DMS 273 (cell line): Measurements from ENCODE around the gene TMEM37.

Experiments
- DNase-seq: peaks from one replicate; lab custom pipeline; 2025; ENCODE audit not compliant: unreplicated experiment; lab: John Stamatoyannopoulos, UW

The TMEM37 gene

DNA sequence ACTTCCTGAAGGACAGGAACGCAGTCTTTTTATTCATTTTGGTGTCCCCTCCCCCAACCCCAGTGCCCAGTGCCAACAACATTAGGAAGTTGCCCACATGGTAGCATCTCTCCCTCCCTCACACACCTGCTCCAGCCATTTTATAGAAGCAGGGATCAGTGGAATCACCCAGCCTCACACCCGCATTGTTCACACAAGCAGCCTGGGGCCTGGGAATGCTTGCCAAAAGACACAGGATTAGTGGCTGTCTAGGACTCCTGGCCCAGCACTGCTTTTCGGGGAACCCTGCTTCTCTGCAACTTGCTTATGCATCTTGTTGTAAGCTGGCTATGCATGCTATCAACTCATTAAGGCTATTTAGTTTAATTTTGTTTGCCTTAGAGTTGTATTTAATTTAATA is 17.9 kb downstream of the TMEM37 start:
- peak; percentile 12 for DNase-seq

DNA sequence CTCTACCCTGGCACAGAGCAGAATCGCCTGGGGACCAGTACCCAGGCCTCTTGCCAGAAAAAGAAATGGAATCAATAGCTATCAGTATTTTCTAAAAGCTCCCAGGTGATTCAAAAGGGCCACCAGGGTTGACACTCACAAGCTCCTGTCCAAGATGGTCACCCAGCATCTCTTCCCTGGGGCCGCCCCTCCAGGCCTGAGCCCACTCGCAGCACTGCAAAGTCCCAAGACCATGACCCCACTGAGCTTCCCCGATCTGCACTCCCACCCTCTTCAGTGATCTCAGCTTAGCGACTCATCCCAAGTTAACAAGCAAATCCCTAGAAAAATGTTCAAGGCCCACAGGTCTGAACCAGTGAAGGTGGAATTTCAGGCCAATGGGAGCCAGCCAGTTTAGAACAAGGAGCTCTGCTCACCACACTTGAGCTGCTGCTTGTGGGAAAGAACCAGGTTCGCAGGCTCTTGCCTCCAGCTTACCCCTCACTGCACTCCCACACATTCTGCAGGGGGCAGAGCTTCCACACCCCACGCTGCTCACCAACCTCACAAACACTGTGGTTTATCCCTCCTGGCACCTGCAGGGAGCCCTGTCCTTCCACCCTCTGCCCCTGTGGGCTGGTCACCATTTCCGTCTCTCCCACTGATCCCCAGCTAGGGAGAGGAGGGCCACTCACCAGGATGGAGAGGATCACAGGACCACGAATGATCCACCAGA is 19.8 kb downstream of the TMEM37 start:
- no peak for DNase-seq

DNA sequence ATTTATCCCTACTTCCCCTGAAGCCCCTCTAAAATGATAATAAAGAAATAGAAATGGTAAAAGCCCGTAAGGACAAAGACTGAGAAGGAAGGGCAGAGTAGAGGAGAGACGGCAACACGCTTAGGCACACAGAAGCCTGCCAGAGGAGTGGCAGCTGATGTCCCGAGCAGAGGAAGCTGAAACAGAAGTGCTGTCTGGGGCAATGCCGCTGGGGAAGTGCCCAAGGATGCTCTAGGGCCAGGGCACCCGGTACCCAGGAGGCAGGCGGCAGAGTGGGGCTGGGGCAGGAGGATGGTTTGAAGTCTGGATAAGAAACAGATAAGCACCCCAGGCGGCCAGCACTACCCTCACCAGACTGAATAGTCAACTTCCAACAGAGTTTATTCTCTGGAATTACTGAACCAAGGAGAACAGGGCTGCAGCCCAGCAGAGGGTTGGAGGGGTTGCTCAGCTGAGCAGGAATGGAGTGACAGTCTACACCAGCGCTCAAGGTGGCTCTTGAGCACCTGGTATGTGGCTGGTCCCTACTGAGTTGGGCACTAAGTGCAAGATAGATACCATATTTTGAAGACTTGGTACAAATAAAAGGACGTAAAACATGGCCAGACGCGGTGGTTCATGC is 22.4 kb downstream of the TMEM37 start:
- DNase-seq, result no peak

DNA sequence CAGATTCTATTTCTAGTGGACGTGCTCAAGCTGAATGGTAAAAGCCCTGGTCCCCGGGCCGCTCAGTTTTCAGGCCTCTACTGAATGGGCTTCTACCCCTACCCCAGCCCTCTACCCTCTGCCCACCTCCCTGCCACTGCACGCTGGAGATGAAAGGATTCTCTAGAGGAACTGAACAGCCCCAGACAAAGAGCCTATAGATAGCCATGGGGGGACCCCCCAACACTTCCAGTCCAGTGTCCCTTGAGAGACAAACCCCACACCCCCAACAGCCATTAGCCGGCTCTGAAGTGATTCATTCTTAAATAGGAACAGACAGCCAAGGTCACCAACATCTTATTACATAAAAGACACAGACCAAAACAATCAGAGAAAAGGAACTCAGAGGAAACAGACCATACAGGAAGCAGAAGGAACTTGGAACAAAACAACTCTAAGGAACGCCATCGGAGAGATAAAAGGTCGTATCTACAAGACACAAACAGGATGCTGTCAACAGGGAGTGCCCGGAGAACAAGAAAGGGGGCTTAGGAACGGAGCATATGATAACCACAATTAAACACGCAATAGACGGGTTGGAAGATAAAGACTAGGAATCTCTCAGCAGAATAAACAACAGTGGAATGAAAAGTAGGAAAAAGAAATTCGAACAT is 23.5 kb downstream of the TMEM37 start:
- no peak for DNase-seq

DNA sequence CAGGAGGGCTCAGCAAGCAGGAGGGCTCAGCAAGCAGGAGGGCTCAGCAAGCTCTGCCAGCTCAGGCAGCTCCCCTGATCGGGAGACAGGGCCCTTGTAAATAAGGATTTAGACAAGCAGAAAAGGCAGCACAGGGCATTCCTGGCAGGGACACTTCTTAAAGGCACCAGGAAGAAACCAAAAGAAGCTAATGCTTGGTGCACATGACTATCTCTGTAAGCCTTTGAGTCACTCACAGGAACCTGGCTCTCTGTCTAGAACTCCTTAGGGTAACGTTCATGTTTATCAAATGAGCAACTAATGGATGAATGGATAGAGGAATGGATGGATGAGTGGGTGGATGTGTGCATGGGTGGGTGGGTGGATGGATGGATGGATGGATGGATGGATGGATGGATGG is 28.4 kb downstream of the TMEM37 start:
- no peak for DNase-seq

DNA sequence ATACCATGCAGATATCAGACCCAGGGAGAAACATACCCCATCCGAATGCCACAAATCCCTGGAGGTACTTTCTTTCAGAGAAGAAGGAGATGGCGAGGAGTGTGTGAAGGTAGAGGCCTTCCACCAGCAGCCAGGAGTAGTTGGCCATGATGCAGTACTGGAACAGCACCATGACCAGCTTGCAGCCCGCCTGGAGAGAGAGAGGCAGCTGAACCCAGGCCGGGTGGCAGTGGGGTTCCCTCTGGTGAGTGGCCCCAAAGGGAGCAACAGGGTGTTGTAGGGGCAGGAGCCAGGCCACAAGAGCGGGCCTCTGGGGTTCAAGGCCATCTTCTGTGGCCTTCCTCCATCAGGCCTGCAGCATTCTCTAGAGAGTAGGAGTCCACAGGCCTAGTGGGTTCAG is 30.2 kb downstream of the TMEM37 start:
- no peak for DNase-seq

DNA sequence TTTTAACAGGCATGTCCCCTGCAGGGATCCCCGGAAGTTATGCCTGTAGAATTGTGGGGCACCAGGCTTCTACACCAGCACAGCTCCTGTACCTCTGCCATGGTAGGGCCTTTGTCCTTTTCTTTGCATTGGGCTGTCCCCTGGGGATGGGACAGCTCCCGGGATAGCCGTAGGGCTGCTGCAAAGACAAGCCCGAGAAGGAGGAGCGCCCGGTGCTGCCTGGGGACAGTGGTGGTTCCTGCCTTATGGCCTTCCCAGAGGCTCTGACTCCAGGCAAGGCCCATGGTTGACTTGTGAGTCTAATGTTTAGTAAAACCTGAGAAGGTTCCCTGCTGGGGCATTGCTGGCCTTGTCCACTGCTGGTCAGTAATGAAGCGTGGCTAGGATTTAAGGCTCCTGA is 30.9 kb downstream of the TMEM37 start:
- no peak for DNase-seq

DNA sequence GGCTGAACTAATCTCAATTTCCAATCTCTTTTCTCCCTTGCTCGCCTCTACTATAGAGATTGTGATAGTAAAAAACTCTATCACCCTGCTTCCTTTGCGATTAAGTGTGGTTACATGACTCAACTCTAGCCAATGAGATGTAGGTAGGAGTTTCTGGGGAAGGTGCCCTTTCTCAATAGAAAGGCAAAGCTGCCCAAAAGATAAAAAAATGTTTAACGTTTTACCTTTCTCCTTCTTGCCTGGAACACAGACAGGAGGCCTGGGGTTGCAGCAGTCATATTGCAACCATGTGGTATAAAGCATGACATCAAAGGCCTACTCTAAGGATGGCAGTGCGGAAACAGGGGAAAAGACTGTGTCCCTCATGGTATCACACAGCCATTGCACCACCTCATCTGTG is 31.5 kb downstream of the TMEM37 start:
- no peak for DNase-seq

DNA sequence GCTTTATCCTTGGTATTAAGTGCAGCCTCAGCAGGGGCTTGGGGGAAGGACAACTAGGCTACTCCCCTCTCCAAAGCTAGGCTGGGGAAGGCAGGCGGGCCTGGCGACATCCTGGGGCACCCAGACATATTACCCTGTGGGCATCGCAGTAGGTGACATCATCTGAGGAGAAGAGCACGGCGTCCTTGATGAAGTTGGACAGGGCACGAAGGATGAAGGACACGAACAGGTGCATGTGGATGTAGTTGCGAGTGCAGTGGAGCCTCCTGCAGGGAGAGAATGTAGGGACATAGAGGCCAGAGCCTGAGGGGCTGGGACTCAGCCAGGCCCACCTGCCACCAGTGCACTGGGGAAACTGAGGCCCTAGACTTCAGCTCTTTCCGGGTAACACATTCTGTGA is 32.3 kb downstream of the TMEM37 start:
- DNase-seq, result no peak

DNA sequence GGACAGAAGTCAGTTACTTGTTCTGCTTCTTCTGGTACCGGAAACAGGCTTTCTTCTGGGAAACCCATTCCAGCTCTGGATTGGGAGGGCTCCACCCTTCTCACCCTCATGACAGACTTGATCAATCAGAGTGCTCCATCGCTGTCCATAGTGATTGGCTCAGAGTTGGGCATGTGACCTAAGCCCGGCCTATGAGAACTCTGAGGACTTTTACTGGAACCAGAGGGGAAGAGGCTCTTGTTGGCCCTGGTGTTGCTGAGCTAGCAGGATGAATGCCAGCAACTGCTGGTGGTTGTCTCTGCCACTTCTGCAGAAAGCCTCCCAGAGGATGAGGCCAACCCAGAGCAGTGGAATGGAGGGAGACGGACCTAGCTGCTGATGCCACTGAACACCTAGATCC is 33.3 kb downstream of the TMEM37 start:
- DNase-seq, result peak; percentile 25

DNA sequence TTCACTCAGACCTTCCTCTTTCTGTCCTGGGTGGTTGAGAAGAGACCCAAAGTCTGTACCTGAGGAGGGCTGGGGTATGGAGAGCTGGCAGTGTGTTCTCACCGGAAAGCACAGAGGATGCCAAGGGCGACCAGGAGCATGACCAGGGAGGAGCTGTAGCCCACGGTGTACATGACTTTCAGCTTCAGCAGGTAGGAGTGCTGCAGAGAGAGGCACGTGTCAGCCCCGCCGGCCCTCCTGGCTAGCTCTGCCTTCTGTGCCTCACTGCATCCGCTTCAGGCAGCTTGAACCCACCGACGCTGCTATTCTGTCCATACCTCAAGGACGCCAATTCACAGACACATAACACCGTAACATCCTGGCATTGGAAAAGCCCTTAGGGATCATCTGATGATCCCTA is 34.0 kb downstream of the TMEM37 start:
- no peak for DNase-seq

DNA sequence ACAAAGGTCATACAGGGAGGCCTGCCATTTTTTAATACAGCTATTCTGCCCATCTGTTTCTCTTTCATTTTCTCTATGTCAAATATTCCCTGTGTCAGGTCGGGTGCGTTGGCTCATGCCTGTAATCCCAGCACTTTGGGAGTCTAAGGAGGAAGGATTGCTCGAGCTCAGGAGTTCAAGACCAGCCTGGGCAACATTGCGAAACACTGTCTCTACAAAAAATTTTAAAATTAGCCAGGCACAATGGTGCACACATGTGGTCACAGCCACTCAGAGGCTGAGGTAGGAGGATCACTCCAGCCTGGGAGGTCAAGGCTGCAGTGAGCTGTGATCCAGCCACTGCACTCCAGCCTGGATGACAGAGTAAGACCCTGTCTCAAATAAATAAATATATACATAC is 34.7 kb downstream of the TMEM37 start:
- no peak for DNase-seq

DNA sequence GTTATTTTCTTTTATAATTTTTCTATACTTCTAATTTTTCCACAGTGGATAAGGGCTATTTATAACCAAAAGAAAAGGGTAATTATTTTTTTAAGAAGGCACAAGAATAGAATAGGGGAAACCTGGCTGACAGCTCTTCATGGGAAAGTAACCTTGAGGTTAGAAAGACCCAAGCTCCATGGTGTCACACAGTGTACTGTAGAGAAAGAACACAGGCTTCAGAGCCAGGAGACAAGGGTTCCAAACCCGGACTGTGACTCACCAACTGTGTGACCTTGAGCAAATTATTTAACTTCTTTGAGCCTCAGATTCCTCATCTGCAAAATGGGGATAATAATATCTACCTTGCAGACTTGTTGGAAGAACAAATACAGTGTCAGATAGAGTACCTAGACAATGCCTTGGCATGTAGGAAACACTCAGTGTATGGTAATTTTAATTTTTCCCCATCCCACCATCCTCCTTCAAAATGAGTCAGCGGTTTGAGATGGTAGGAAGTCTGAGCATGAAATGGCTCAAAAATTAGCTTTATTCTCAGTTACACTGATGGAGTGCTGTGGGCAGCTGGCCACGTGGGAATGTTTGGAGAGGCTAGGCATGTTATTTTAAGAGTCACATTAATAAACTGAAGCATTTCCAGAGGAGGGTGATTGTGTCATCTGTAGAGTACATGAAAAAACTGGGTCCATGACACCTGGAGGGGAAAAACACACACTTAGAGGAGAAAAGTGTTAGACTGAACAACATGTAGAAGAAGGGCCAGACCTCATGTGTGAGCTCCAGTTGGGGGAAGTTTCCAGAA is 36.7 kb downstream of the TMEM37 start:
- DNase-seq, result no peak

DNA sequence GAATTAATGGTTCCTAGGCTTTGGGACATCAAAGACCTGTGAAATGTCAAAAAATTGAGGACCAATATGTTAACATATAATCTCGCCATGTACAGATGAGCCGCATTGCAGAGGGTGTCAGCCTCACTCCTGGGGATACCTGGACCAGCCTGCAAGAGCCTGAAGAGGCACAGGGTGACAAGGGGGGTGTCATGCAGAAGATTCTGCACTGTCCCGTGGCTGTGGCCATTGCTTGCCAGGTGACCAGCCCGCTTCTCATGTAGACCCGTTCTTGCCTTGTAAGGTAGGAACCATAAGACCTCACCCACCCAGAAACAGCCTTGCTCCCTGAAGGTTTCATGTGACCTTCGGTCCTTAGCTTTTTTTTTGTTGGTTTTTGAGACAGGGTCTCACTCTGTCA is 37.5 kb downstream of the TMEM37 start:
- no peak for DNase-seq

DNA sequence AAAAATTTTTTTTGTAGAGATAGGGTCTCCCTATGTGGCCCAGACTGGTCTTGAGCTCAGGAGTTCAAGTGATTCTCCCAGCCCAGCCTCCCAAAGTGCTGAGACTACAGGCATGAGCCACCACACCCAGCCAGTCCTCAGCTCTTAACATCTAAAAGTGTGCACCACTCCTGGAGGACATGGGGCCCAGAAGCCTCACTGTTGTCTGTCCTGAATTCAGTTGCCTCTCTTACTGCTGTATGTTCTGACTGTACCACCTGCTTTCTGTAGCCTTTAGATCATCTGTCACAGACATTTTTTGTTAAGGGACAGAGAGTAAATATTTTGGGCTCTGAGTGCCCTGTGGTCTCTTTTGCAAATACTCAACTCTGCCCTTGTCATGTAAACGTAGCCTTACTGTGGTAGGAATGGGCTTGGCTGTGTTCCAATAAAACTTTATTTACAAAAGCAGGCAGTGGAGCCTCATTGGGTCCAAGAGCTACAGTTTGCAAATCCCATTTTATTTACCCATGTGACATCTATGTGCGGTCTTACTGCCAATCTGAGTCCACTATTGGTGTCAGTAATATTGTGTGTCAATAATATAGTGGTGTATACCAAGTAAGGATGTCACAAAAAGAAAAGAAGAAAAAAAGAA is 38.1 kb downstream of the TMEM37 start:
- no peak for DNase-seq

DNA sequence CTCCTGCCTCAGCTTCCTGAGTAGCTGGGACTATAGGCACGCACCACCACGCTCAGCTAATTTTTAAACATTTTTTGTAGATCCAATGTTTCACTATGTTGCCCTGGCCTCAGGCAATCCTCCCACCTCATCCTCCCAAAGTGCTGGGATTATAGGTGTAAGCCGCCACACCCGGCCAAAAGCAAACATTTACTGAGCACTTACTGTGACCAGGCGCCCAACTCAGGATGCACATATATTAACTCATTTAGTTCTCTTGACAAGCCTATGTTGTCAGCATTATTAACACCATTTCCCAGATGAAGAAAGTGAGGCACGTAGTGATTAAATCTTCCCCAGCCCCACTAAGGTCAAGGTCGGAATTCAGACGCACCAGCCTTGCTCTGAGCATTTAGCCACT is 41.1 kb downstream of the TMEM37 start:
- no peak for DNase-seq

DNA sequence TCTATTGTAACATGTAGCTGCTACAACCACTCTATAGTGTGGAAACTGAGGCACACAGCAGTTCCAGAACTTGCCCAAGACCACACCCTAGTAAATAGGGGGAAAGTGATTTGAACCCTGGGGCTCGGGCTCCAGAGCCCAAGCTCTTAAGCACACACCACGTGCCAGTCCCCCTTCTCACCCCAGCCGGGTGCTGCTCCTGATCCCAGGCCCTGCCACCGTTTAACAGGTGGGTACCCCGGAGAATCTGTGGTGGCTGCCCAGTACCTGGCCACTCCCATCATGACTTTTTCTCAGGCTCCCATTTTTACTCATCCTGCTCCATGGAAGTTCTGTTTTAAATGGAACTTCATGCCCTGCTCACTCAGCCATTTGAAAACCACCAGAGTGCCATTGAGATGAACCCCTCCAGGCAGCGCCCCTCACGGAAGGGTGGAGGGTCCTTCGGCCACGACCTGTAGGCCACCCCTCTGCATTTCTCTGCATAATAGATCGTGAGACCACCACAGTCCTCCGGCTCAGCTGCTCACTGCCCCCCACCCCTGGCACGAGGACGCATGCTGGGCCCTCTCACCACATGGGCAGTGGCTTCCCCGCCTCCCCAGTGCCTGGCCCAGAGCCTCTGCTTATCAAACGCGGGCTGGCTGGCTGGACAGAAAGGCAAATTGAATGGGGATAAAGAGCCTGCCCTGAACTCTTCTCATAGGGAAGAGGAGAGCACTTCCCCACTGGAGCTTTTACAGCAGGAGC is 42.1 kb downstream of the TMEM37 start:
- DNase-seq, result no peak

DNA sequence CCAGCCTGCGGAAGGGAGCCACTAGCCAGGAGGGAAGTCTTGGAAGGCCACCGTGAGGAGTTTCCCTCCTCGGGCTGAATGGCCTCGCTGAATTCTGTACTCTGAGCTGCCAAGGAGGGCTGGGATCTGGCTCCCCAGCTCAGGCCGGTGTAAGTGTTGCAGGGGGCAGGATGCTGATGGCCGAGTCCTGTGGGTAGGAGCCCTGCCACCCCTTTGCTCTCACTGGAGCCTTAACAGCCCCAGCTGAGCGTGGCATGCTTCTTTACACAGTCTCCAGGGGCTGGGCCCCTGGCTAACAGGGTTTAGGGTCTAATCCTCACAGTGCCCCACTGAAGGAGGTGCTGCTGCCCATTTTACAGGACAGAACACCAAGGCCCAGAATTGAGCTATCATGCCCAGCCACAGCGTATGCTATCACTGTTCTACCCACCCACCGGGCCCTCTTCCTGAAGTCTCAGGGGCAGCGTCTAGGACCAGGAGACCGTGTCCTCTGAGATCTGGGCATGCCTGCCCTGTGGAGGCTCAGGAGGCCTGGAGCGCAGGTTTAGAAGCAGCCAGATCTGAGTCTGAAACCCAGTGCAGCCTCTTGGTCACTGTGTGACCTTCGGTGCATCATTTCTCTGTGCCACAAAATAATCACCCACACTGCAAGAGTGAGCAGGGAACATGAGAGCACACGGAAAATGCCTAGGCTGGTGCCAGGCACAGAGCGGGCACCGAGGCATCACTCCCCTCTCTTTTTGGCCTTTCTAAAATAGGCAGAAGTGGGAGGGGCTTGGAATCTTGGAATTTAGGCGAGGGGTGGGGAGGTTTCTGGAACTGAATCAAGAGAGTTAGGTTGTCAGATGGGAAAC is 42.9 kb downstream of the TMEM37 start:
- no peak for DNase-seq

DNA sequence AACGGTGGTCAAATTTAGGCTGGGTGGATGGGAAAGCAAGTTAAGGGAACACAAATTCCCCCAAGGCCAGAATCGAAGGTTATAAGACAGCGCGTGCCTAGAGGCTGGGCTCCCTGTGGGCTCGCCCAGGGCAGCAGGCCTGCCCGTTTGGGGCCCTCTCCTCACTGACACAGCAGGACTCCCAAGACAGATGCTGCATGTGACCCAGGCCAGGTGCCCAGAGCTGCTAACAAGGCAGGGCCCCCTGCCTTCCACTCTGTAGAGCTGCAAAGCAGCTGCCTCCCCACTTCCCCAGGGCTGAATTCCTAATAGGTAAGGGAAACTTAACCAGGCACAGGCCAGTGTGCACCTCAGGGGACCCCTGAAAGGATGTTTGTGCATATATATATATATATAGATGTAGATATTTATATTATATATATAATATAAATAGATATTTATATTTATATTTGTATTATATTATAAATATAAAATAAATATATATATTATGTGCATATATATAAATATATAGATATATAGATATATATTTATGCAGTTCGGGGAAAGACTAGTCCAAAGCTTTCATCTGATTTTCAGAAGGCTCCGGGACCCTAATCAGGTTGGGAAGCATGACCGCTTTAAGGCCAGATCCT is 43.7 kb downstream of the TMEM37 start:
- DNase-seq, result peak; percentile 91
